Lower leg skin (tissue), 3 donors: ENCODE data around the gene ZNF614.

Source experiments
- CTCF ChIP-seq, 3 donors: fragments of 450-650 bp; IDR thresholded peaks; one replicate each; pipeline ENCODE4 v1.5.1; 2016; ENCODE audit warnings: antibody characterized with exemption in 3 of 3, mild to moderate bottlenecking in 3 of 3, moderate library complexity in 2 of 3
- POLR2A ChIP-seq, 2 donors: fragments of 450-650 bp; IDR thresholded peaks; one replicate each; pipeline ENCODE4 v1.6.1; 2016 to 2017; ENCODE audit warnings: antibody characterized with exemption in 2 of 2, mild to moderate bottlenecking in 1 of 2, moderate library complexity in 1 of 2

- no peak for TF ChIP-seq POLR2A (IDR thresholded peaks at IDR 0.05)
- no peak for TF ChIP-seq CTCF (IDR thresholded peaks at IDR 0.05)
Observed at GRCh38 chr19:52028027-52028779, at the start of gene ZNF614.
